IMR-90 (cell line): ENCODE results near the gene SNX25.

Source experiments
- BHLHE40 ChIP-seq: fragments of 150-350 bp; IDR thresholded peaks from 2 replicates; pipeline ENCODE4 v1.6.1; 2016; ENCODE audit warnings: mild to moderate bottlenecking, low read depth, low read length
- CEBPB ChIP-seq: IDR thresholded peaks from 2 replicates; pipeline ENCODE4 v1.6.1; 2012; ENCODE audit warnings: low read depth, low read length, improper control_type of control experiment
- CTCF ChIP-seq: conservative IDR thresholded peaks from 2 replicates; pipeline ENCODE4 v1.5.1; 2012; ENCODE audit warnings: mild to moderate bottlenecking, low read depth, low read length, improper control_type of control experiment
- FOS ChIP-seq: fragments of 150-350 bp; IDR thresholded peaks from 2 replicates; pipeline ENCODE4 v1.6.1; 2016; ENCODE audit warnings: low read depth, low read length
- MAFK ChIP-seq: IDR thresholded peaks from 2 replicates; pipeline ENCODE4 v1.6.1; 2012; ENCODE audit warnings: low read depth, low read length, improper control_type of control experiment
- MXI1 ChIP-seq: IDR thresholded peaks from 2 replicates; pipeline ENCODE4 v1.6.1; 2012; ENCODE audit warnings: low read depth, mild to moderate bottlenecking, low read length, moderate library complexity, borderline replicate concordance
- NFE2L2 ChIP-seq: fragments of 150-350 bp; IDR thresholded peaks from 2 replicates; pipeline ENCODE4 v1.6.1; 2016; ENCODE audit warnings: low read depth, mild to moderate bottlenecking, low read length
- POLR2A ChIP-seq: IDR thresholded peaks from 2 replicates; pipeline ENCODE4 v1.6.1; 2012; ENCODE audit warnings: mild to moderate bottlenecking, low read depth, low read length
- RAD21 ChIP-seq: IDR thresholded peaks from 2 replicates; pipeline ENCODE4 v1.6.1; 2012; ENCODE audit warnings: low read length, improper control_type of control experiment
- RCOR1 ChIP-seq: IDR thresholded peaks from 2 replicates; pipeline ENCODE4 v1.6.1; 2012; ENCODE audit warnings: mild to moderate bottlenecking, low read length, improper control_type of control experiment; ENCODE audit not compliant: insufficient replicate concordance
- RFX5 ChIP-seq: IDR thresholded peaks from 2 replicates; pipeline ENCODE4 v1.8.0; 2012; ENCODE audit warnings: low read depth, mild to moderate bottlenecking, low read length, moderate library complexity
- SMC3 ChIP-seq: fragments of 150-350 bp; IDR thresholded peaks from 2 replicates; pipeline ENCODE4 v1.6.1; 2016; ENCODE audit warnings: low read depth, mild to moderate bottlenecking, antibody characterized with exemption, low read length, moderate library complexity
- TF ChIP-seq, protein P1 (sequence below): fragments of 150-350 bp; IDR thresholded peaks from 2 replicates; pipeline ENCODE4 v1.6.1; 2017; ENCODE audit warnings: mild to moderate bottlenecking, antibody characterized with exemption, low read length, low read depth
- TF ChIP-seq, protein P2 (sequence below): fragments of 150-350 bp; IDR thresholded peaks from 2 replicates; pipeline ENCODE4 v1.6.1; 2016; ENCODE audit warnings: low read depth, mild to moderate bottlenecking, low read length, moderate library complexity, borderline replicate concordance

GRCh38 chr4:185235119-185235842 lies 25.9 kb downstream of the SNX25 start:
- no peak for TF ChIP-seq POLR2A
- no peak for TF ChIP-seq CTCF
- TF ChIP-seq MAFK, result no peak
- no peak for TF ChIP-seq CEBPB
- TF ChIP-seq MXI1, result no peak
- TF ChIP-seq RAD21, result no peak
- no peak for TF ChIP-seq RFX5
- no peak for TF ChIP-seq BHLHE40
- no peak for TF ChIP-seq NFE2L2
- TF ChIP-seq FOS, result no peak
- TF ChIP-seq, protein P1, sequence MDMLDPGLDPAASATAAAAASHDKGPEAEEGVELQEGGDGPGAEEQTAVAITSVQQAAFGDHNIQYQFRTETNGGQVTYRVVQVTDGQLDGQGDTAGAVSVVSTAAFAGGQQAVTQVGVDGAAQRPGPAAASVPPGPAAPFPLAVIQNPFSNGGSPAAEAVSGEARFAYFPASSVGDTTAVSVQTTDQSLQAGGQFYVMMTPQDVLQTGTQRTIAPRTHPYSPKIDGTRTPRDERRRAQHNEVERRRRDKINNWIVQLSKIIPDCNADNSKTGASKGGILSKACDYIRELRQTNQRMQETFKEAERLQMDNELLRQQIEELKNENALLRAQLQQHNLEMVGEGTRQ, result no peak
- TF ChIP-seq, protein P2, sequence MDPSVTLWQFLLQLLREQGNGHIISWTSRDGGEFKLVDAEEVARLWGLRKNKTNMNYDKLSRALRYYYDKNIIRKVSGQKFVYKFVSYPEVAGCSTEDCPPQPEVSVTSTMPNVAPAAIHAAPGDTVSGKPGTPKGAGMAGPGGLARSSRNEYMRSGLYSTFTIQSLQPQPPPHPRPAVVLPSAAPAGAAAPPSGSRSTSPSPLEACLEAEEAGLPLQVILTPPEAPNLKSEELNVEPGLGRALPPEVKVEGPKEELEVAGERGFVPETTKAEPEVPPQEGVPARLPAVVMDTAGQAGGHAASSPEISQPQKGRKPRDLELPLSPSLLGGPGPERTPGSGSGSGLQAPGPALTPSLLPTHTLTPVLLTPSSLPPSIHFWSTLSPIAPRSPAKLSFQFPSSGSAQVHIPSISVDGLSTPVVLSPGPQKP, result no peak
- no peak for TF ChIP-seq SMC3
- TF ChIP-seq RCOR1, result no peak
